Stromal cell of bone marrow (primary cell): ENCODE measurements around the gene GSG1.
"Not testable (repeated sequence)": the region's sequence is repeated elsewhere in the genome, so short reads cannot be mapped to it uniquely, and the experiment has no call there.

Source experiments
- DNase-seq: peaks from one replicate; pipeline ENCODE4 v3.0.0-alpha.2; 2012; ENCODE audit warnings: low read depth

GSG1 gene

DNA sequence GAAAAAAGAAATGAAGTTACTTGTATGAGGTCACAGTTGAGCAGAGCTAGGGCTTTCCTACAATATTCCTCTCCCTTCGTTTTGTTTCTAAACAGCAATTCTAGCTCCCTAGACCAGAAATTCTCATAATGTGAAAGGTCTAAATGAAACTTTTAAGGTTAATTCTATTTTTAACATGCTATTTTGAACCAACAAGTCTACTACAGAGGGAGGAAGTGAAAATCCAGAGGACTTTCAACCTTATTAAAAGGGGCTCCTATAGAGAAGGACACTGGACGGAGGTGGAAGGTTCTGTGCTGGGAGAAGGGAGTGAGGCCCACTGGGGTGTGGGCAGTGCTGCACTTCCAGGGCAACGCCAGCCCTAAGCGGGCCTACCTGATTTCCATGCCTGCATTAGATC is 13.4 kb downstream of the GSG1 start:
- DNase-seq, result no peak

GRCh38 chr12:13088496-13088895 is 15.0 kb downstream of the GSG1 start:
- no peak for DNase-seq

- DNase-seq, result no peak
These were observed 15.7 kb downstream of the GSG1 start for GRCh38 chr12:13087766-13088165.

GRCh38 chr12:13085968-13086686 is 17.3 kb downstream of the GSG1 start:
- DNase-seq, result no peak

DNA sequence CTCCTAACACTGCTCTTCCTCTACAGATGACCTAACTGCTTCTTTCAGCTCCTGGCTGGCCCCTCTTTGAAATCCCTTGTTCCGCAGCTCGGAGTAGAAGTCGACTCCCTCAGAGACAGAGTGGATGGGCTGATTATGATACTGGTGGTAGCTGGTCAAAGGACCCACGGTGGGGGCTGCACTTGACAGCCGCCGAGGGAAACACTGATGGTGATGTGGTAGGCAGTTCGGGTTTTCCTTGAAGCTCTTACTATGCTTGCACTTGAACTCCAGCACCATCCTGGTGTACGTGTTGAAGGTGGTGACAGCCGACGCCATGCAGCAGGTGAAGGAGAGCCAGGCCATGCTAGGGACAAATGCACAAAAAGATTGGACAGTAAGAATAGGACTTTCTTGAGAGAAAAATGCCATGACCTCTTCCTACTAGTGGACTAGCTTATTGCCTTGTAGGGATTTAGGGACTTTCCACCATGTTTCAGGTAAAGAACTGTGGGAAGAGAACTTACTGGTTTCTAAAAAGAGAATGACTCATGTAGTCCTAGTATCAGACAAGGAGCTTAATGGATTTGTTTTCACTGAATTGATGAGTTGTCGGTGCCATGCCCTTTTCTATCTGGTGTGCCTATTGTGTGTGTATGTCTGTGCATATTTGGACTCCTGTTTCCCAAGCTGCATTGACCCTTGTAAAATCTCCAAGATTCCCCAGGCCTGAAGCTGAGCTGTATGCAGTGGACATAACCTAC is 18.4 kb downstream of the GSG1 start:
- no peak for DNase-seq

DNA sequence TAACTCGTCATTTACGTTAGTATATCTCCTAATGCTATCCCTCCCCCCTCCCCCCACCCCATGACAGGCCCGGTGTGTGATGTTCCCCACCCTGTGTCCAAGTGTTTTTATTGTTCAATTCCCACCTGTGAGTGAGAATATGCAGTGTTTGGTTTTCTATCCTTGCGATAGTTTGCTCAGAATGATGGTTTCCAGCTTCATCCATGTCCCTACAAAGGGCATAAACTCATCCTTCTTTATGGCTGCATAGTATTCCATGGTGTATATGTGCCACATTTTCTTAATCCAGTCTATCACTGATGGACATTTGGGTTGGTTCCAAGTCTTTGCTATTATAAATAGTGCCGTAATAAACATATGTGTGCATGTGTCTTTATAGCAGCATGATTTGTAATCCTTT is 19.8 kb downstream of the GSG1 start:
- DNase-seq, result not testable (repeated sequence)

DNA sequence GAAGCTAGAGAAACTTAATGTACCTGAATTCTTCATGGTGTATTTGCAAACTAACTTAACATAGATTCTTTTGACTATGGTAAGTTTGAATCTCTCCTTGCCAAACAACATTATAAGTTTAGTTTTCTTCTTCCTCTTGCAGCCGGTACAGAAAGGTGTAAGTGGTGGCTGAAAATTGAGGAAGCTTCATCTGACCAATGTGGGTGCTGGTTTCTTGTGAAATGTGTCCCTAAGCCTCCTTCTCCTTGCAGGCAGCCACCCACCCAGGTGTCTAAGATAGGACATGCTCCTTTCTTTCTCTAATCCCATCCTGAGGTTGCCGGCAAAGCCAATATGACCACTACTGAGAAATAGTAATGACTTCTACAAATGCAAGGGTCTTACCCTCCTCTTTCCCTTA is 20.6 kb downstream of the GSG1 start:
- DNase-seq, result no peak

DNA sequence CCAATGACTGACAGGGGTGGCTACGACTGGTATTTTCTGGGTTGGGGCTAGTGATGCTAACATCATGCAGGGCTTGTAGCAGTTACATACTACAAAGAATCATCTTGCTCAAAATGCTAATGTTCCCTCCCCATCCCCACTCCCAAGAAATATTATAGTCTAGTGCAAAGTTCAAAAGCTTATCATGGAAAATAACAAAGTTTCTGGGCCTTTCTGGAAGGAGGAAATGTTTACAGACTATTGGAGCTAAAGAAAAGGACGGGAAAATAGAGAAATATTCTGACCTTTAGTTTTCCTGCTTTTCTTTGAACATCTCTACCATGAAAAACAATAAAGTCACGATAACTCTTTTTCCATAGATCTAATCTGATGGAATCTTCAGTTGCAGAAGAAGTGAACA is 23.2 kb downstream of the GSG1 start:
- no peak for DNase-seq

DNA sequence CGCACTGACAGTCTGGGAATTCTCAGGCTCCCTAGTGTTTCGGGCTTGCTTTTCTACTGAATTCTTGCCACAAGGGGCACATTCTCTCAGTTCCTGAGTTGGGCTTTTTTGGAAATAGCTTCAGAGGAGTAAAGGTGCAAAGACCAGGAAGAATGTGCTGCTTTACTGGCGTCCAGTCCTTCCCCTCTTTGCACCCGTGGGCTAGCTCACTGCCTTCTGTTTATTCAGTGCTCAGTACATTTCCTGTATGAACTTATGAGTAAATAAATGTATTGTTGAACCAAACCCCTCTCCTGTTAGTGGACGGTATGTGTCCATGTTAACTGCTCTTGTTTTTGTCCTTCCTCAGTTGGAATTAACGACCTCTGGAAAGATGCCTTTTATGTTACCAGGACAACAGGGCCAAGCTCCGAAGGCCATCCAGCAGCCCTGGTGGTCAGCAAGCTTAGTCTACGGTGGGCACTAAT is 24.0 kb downstream of the GSG1 start:
- no peak for DNase-seq

GRCh38 chr12:13075786-13076570 is 27.5 kb downstream of the GSG1 start:
- DNase-seq, result no peak

GRCh38 chr12:13075118-13075480 is 28.4 kb downstream of the GSG1 start:
- DNase-seq, result no peak

DNA sequence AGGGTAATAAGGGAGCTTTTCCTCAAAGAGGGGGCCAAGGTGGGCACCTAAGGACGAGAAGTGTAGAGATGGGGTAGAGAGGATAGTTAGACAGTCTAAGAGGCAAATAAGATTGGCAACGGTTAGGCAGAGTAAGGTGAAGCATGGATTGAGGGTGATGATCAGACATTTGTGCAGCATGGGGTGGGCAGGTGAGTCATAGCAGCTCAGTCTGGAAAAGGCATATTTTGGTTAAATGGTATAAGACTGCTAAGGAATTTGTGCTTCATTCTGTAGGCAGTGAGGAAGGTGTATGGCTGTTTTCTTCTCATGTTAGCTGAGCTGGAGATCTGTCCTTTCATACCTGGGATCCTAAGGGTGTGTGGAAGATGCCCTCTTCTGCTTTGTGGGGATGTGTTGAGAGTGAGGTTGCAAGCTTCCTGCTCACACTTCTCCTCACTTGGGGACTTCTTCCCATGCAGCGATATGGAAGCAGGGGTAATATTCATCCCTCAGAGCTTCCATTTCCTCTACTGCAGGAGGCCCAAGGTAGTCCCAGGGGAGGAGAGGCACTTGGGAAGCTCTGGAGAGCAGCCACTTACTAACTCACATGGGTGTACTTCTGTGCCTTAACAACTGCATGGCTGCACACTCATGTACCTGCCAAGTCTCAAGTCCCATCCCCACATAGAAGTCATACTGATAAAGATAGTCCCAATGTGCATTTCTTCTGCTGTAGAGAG is 28.9 kb downstream of the GSG1 start:
- DNase-seq, result no peak

- peak; percentile 8 for DNase-seq
These were observed 30.3 kb downstream of the GSG1 start for GRCh38 chr12:13073173-13073572.

- no peak for DNase-seq
These were observed 31.9 kb downstream of the GSG1 start for GRCh38 chr12:13071305-13072280.

GRCh38 chr12:13069380-13069779 is 34.1 kb downstream of the GSG1 start:
- DNase-seq, result no peak

DNA sequence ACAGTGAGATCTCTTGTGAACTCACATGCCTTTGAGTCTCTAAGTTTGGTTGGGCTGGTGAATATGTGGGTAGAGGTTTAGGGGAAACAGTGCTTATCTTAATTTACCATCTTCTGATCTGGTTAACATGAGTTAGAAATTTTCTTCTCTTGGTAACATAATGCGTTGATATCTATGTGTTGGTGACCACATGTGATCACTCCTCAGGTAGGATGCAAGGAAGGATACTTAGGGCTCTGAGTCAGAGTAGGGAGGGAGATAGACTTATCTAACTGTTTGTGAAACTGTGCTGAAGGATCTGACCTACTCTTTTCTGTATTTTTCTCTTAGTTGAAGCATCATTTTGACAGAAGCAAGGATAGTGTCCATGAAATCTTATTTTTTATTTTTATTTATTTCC is 36.1 kb downstream of the GSG1 start:
- DNase-seq, result no peak

DNA sequence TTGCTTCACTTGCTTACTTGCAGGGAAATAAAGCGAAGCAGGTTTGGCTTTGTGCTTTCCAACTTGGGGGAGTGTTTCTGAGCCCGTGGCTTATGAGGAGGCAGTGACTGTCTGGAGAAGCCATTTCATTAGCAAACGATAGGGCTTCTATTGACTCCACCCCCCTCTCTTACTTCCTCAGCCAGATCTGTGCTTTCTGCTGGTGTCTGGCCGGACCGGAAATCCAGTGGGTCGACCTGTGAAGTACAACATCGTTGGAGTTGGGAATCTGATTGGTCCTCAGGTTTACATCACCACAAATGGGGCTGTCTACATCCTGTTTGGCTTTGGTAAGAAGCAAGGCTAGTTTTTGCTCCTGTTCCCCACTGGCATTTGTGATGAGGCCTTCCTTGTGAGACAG is 37.0 kb downstream of the GSG1 start:
- no peak for DNase-seq

DNA sequence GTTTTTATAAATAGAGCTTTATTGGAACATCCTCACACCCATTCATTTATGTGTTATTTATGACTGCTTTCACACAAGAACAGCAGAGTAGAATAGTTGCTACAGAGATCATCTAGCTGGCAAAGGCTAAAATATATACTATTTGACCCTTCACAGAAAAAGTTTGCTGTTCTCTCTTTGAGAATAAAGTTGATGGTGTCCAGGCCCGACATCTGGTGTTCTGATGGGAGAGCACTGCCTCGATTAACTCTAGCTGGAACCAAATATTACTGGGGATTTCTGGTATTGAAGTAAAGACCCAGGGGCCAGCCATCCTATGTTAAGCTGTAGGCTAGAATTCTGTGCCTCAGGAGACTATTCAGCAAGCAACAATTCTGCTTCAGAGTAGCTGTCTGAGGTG is 37.5 kb downstream of the GSG1 start:
- no peak for DNase-seq

GRCh38 chr12:13062669-13063068 is 40.8 kb downstream of the GSG1 start:
- no peak for DNase-seq

GRCh38 chr12:13061377-13061776 is 42.1 kb downstream of the GSG1 start:
- no peak for DNase-seq

DNA sequence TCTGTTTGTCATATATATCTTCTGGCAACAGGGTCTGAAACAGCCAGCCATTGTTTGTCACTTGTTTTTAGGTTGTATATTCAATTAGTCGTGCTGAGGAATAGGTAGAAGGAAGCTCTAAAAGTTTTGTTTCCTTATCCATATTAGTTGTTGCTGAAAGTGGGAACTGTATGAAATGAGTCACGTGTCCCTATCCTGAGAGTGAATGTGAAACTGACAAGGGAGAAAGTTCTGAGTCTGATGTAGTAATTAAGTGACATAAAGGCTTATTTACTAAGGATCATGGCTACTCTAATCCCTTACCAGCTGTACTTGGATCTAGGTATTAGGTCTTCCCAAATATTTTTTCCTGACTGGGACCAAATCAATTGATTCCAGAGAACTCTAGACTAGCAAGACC is 42.9 kb downstream of the GSG1 start:
- no peak for DNase-seq
